GM23338 (cell line): ENCODE results near the gene FAT1. TPM values are rescaled to one million over a fixed set of nuclear protein-coding genes. Genes with fewer than 3 reads are reported as not detected.

ENCODE experiments used
- ATAC-seq: fragments of 200-7000 bp; cut with Tn5 transposase; 3 replicates; pipeline ENCODE4 v1.9.1; 2020
- DNase-seq: peaks from one replicate; pipeline ENCODE4 v3.0.0-alpha.2; 2015; ENCODE audit warnings: low spot score
- H2AFZ ChIP-seq: fragments of 200-600 bp; sonication (generic); 2 replicates; pipeline ENCODE4 v1.8.0; 2016; ENCODE audit warnings: antibody characterized with exemption, mild to moderate bottlenecking, moderate library complexity
- H3F3A ChIP-seq: fragments of 200-600 bp; sonication (generic); replicated peaks from 2 replicates; pipeline ENCODE4 v1.8.0; 2017; ENCODE audit warnings: antibody characterized with exemption, mixed run types, low read depth
- H3K27ac ChIP-seq: fragments of 200-600 bp; sonication (generic); 2 replicates; pipeline ENCODE4 v1.6.1; 2016; ENCODE audit warnings: low read depth
- H3K27me3 ChIP-seq: fragments of 200-600 bp; sonication (generic); 2 replicates; pipeline ENCODE4 v1.8.0; 2016; ENCODE audit warnings: mild to moderate bottlenecking, mixed run types, moderate library complexity; ENCODE audit not compliant: insufficient read depth
- H3K36me3 ChIP-seq: fragments of 200-600 bp; sonication (generic); 2 replicates; pipeline ENCODE4 v1.8.0; 2016; ENCODE audit warnings: mild to moderate bottlenecking; ENCODE audit not compliant: insufficient read depth
- H3K4me1 ChIP-seq: fragments of 200-600 bp; sonication (generic); 2 replicates; pipeline ENCODE4 v1.8.0; 2016; ENCODE audit warnings: mild to moderate bottlenecking, moderate library complexity; ENCODE audit not compliant: insufficient read depth
- H3K4me2 ChIP-seq: fragments of 200-600 bp; sonication (generic); 2 replicates; pipeline ENCODE4 v1.7.1; 2017; ENCODE audit warnings: mixed run types
- H3K4me3 ChIP-seq: fragments of 200-600 bp; sonication (generic); 2 replicates; pipeline ENCODE4 v1.6.1; 2016; ENCODE audit warnings: mixed run types
- H3K79me2 ChIP-seq: fragments of 200-600 bp; sonication (generic); replicated peaks from 2 replicates; pipeline ENCODE4 v1.8.0; 2017; ENCODE audit warnings: mild to moderate bottlenecking; ENCODE audit not compliant: insufficient read depth
- H3K9me2 ChIP-seq: fragments of 200-600 bp; sonication (generic); 2 replicates; pipeline ENCODE4 v1.8.0; 2017; ENCODE audit not compliant: insufficient read depth
- H4K20me1 ChIP-seq: fragments of 200-600 bp; sonication (generic); replicated peaks from 2 replicates; pipeline ENCODE4 v1.8.0; 2017; ENCODE audit warnings: mild to moderate bottlenecking; ENCODE audit not compliant: insufficient read depth
- H3K27ac Mint-ChIP-seq: 2 replicates; pipeline ENCODE4 v1.8.0; 2020; ENCODE audit warnings: inconsistent platforms, mild to moderate bottlenecking, moderate library complexity, mixed read lengths
- H3K27me3 Mint-ChIP-seq: 3 replicates; pipeline ENCODE4 v1.8.0; 2022; ENCODE audit warnings: low read depth, mild to moderate bottlenecking, moderate library complexity, mixed read lengths, inconsistent platforms; ENCODE audit not compliant: insufficient read depth, poor library complexity
- H3K36me3 Mint-ChIP-seq: 3 replicates; pipeline ENCODE4 v1.8.0; 2021; ENCODE audit warnings: low read depth, mild to moderate bottlenecking, inconsistent platforms, moderate library complexity, mixed read lengths
- H3K4me1 Mint-ChIP-seq: 3 replicates; pipeline ENCODE4 v1.8.0; 2020; ENCODE audit warnings: mild to moderate bottlenecking, inconsistent platforms, mixed read lengths
- H3K4me3 Mint-ChIP-seq: 3 replicates; pipeline ENCODE4 v1.8.0; 2021; ENCODE audit warnings: moderate library complexity, mild to moderate bottlenecking, inconsistent platforms, mixed read lengths
- H3K9me3 Mint-ChIP-seq: 3 replicates; pipeline ENCODE4 v1.8.0; 2020; ENCODE audit warnings: moderate library complexity, mild to moderate bottlenecking, inconsistent platforms, mixed read lengths
- CTCF ChIP-seq, 2 experiments: fragments of 200-600 bp in 1 of 2; sonication (generic) in 1 of 2; conservative IDR thresholded peaks; 2 replicates each; pipeline versions ENCODE4 v1.5.1 to v1.6.1; 2016 to 2017; ENCODE audit warnings: antibody characterized with exemption in 2 of 2, low read depth in 2 of 2, mild to moderate bottlenecking in 2 of 2, moderate library complexity in 1 of 2
- JUNB ChIP-seq: IDR thresholded peaks from one replicate; pipeline ENCODE4 v1.6.1; 2016; ENCODE audit warnings: antibody characterized with exemption; ENCODE audit not compliant: unreplicated experiment
- POLR2AphosphoS5 ChIP-seq: IDR thresholded peaks from 2 replicates; pipeline ENCODE4 v1.6.1; 2016; ENCODE audit warnings: antibody characterized with exemption, low read depth
- polyA plus RNA-seq: library from polyadenylated mRNA; unstranded; fragments of >200 nt; fragmentation: Nextera tagmentation; extraction: Ambion mirVana; gene quantifications from 2 replicates; pipeline ENCODE4 v1.2.1, GENCODE V29; 2016
- total RNA-seq: library from RNA; depleted of rRNA; stranded (reverse); fragments of >200 nt; shearing (Covaris generic); gene quantifications from 2 replicates; pipeline ENCODE4 v1.2.3, GENCODE V29; 2014
- TF ChIP-seq, protein P1 (sequence below): fragments of 250-450 bp; sonication (Bioruptor Pico); IDR thresholded peaks from 2 replicates; pipeline ENCODE4 v1.5.0; 2020; ENCODE audit warnings: mild to moderate bottlenecking, moderate library complexity

The FAT1 gene
- total and polyA plus RNA-seq, 2 experiments from 2014 or later: 37.6 to 137 TPM

GRCh38 chr4:186554914-186555827 lies 168.5 kb downstream of the FAT1 start, which contains the start of gene MTNR1A:
TSS of gene MTNR1A (minus strand) at chr4:186555567. CDS start at chr4:186555365, 202 bp downstream.
- H3K27me3 ChIP-seq: peaks cover 18% of the 10 kb centered on the region
- TF ChIP-seq CTCF (conservative IDR thresholded peaks at IDR 0.05; ENCODE audit: low read depth in 2 of 2) (peak; percentile 46 to 77), JUNB (no peak), POLR2AphosphoS5 (no peak)
- TF ChIP-seq, protein P1, sequence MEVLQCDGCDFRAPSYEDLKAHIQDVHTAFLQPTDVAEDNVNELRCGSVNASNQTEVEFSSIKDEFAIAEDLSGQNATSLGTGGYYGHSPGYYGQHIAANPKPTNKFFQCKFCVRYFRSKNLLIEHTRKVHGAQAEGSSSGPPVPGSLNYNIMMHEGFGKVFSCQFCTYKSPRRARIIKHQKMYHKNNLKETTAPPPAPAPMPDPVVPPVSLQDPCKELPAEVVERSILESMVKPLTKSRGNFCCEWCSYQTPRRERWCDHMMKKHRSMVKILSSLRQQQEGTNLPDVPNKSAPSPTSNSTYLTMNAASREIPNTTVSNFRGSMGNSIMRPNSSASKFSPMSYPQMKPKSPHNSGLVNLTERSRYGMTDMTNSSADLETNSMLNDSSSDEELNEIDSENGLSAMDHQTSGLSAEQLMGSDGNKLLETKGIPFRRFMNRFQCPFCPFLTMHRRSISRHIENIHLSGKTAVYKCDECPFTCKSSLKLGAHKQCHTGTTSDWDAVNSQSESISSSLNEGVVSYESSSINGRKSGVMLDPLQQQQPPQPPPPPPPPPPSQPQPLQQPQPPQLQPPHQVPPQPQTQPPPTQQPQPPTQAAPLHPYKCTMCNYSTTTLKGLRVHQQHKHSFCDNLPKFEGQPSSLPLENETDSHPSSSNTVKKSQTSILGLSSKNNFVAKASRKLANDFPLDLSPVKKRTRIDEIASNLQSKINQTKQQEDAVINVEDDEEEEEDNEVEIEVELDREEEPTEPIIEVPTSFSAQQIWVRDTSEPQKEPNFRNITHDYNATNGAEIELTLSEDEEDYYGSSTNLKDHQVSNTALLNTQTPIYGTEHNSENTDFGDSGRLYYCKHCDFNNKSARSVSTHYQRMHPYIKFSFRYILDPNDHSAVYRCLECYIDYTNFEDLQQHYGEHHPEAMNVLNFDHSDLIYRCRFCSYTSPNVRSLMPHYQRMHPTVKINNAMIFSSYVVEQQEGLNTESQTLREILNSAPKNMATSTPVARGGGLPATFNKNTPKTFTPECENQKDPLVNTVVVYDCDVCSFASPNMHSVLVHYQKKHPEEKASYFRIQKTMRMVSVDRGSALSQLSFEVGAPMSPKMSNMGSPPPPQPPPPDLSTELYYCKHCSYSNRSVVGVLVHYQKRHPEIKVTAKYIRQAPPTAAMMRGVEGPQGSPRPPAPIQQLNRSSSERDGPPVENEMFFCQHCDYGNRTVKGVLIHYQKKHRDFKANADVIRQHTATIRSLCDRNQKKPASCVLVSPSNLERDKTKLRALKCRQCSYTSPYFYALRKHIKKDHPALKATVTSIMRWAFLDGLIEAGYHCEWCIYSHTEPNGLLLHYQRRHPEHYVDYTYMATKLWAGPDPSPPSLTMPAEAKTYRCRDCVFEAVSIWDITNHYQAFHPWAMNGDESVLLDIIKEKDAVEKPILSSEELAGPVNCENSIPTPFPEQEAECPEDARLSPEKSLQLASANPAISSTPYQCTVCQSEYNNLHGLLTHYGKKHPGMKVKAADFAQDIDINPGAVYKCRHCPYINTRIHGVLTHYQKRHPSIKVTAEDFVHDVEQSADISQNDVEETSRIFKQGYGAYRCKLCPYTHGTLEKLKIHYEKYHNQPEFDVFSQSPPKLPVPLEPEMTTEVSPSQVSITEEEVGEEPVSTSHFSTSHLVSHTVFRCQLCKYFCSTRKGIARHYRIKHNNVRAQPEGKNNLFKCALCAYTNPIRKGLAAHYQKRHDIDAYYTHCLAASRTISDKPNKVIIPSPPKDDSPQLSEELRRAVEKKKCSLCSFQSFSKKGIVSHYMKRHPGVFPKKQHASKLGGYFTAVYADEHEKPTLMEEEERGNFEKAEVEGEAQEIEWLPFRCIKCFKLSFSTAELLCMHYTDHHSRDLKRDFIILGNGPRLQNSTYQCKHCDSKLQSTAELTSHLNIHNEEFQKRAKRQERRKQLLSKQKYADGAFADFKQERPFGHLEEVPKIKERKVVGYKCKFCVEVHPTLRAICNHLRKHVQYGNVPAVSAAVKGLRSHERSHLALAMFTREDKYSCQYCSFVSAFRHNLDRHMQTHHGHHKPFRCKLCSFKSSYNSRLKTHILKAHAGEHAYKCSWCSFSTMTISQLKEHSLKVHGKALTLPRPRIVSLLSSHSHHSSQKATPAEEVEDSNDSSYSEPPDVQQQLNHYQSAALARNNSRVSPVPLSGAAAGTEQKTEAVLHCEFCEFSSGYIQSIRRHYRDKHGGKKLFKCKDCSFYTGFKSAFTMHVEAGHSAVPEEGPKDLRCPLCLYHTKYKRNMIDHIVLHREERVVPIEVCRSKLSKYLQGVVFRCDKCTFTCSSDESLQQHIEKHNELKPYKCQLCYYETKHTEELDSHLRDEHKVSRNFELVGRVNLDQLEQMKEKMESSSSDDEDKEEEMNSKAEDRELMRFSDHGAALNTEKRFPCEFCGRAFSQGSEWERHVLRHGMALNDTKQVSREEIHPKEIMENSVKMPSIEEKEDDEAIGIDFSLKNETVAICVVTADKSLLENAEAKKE: no peak
- H3K9me2 ChIP-seq: no peaks in the 10 kb centered on the region
- peak within 1 kb of the TSS; percentile 78 for H3K4me3 Mint-ChIP-seq
- H3K36me3 ChIP-seq: no peaks in the 10 kb centered on the region
- H3K9me3 Mint-ChIP-seq: no peaks in the 10 kb centered on the region
- peaks cover 8% of the 10 kb centered on the region for H3K4me1 Mint-ChIP-seq
- H3K4me3 ChIP-seq: peak within 1 kb of the TSS; percentile 63
- no peaks in the 10 kb centered on the region for H3K36me3 Mint-ChIP-seq
- ATAC-seq: peak; percentile 80
- no peaks in the 10 kb centered on the region for H3K79me2 ChIP-seq
- H3K4me1 ChIP-seq: no peaks in the 10 kb centered on the region
- peaks cover 9% of the 10 kb centered on the region for H3K27me3 Mint-ChIP-seq
- peak within 1 kb of the TSS; percentile 88 for H3K4me2 ChIP-seq
- peak; percentile 77 for DNase-seq
- peak within 1 kb of the TSS; percentile 99 for H2AFZ ChIP-seq
- H4K20me1 ChIP-seq: no peaks in the 10 kb centered on the region
- H3F3A ChIP-seq: no peaks in the 10 kb centered on the region
- H3K27ac ChIP-seq: no peak within 1 kb of the TSS
- no peak within 1 kb of the TSS for H3K27ac Mint-ChIP-seq
